Ovary (tissue), 9 donors: ENCODE results near the gene ACVR2A. TPM values are rescaled to one million over a fixed set of nuclear protein-coding genes. Genes with fewer than 3 reads are reported as not detected.

Experiments
- DNase-seq, 5 donors: peaks; one replicate each; pipeline ENCODE4 v3.0.0-alpha.2; 2019 to 2020
- H3K27ac ChIP-seq, 2 donors: fragments of 200-600 bp; one replicate each; pipeline versions ENCODE4 v1.5.1 to v1.8.0; 2019 to 2022
- H3K27me3 ChIP-seq: fragments of 200-600 bp; one replicate; pipeline ENCODE4 v1.8.0; 2022
- H3K36me3 ChIP-seq: fragments of 200-600 bp; sonication (generic); one replicate; pipeline ENCODE4 v1.5.1; 2019
- H3K4me1 ChIP-seq: one replicate; pipeline ENCODE4 v1.8.1; 2013; ENCODE audit warnings: mild to moderate bottlenecking, moderate library complexity; ENCODE audit not compliant: insufficient read depth
- H3K4me3 ChIP-seq: fragments of 200-600 bp; sonication (generic); one replicate; pipeline ENCODE4 v1.5.1; 2017
- H3K9me3 ChIP-seq, 2 donors: fragments of 200-600 bp in 1 of 2; sonication (generic) in 1 of 2; one replicate each; pipeline versions ENCODE4 v1.5.1 to v1.8.1; 2013 to 2019; ENCODE audit warnings: mild to moderate bottlenecking in 1 of 2, moderate library complexity in 1 of 2
- EP300 ChIP-seq: sonication (generic); formaldehyde crosslinking; IDR thresholded peaks from one replicate; pipeline ENCODE4 v1.6.1; 2017; ENCODE audit warnings: antibody characterized with exemption
- POLR2A ChIP-seq: fragments of 450-650 bp; IDR thresholded peaks from one replicate; pipeline ENCODE4 v1.6.1; 2017; ENCODE audit warnings: antibody characterized with exemption, mild to moderate bottlenecking, moderate library complexity
- WGBS, 3 donors: extraction: QIAGEN DNeasy Blood & Tissue Kit in 1 of 3; methylation state at CpG; one replicate each; pipeline versions ENCODE4 v1.1.5 to v1.1.7; 2013 to 2017; 5-methylcytosine and 5-hydroxymethylcytosine counted together
- intact Hi-C, 4 donors: fragments of 100-400 bp; cut with DNase I; formaldehyde crosslinking; loops; one replicate each; pipeline versions ENCODE4 v1.11.0 to v1.15.1; 2022 to 2023
- polyA plus RNA-seq, 2 donors: library from polyadenylated mRNA; stranded (reverse); fragments of 200-250 nt in 1 of 2; fragments of 350-450 nt in 1 of 2; fragmentation: Illumina TruSeq in 1 of 2; extraction: RNeasy Lipid Tissue Mini Kit (QIAGEN cat#74804) in 1 of 2; gene quantifications; one replicate each; pipeline ENCODE4 v1.2.3, GENCODE V29; 2013 to 2014
- total RNA-seq, 7 donors: library from RNA; depleted of rRNA in 2 of 7; stranded (reverse); fragments of >200 nt in 2 of 7; fragmentation: NEBNext Ultra II Directional in 3 of 7; extraction: Animal tissue kit (Norgen Biotek cat#: 25700) in 3 of 7; gene quantifications; one replicate each; pipeline versions ENCODE4 v1.1.0 to v1.2.4, GENCODE V29; 2016 to 2023
- TF ChIP-seq, protein P1 (sequence below), 3 donors: fragments of 450-650 bp in 2 of 3; fragments of 200-600 bp in 1 of 3; IDR thresholded peaks; one replicate each; pipeline versions ENCODE4 v1.5.1 to v1.8.0; 2016 to 2022; ENCODE audit warnings: antibody characterized with exemption in 3 of 3, mild to moderate bottlenecking in 1 of 3
- donor health status: DM: no; HTN: no; CAD: no; lungs with moderate emphysema.
- donor health status: DM: no; HTN: no; CAD: no.
- donor health status: Bipolar disorder and iron deficiency.
- donor health status: DM: yes; HTN: yes; CAD: no.
- donor health status: DM: no; HTN: no; CAD: no.
- donor health status: DM: yes; HTN: yes; CAD: no.

ACVR2A gene
- total and polyA plus RNA-seq, 9 donors: 4.5 to 36.9 (median 21.4) TPM

DNA sequence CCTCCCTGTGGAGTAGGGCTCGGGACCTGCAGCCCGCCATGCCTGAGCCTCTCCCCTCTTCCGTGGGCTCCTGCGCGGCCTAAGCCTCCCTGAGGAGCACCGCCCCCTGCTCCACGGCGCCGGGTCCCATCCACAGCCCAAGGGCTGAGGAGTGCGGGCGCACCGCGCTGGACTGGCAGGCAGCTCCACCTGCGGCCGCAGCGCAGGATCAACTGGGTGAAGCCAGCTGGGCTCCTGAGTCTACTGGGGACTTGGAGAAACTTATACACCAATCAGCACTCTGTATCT lies 17.8 kb upstream of the ACVR2A start:
- 91 to 95% (median 93%) methylated on average over 15 to 16 of the region's 16 CpGs for WGBS, 3 donors
- Histone ChIP-seq H3K4me1 (no peaks in the 10 kb centered on the region), H3K9me3 (no peaks in the 10 kb centered on the region), H3K27ac (no peak overlapping the region), H3K27me3 (no peaks in the 10 kb centered on the region), H3K4me3 (no peak overlapping the region), H3K36me3 (no peaks in the 10 kb centered on the region)
- DNase-seq: no peak
- TF ChIP-seq, protein P1, sequence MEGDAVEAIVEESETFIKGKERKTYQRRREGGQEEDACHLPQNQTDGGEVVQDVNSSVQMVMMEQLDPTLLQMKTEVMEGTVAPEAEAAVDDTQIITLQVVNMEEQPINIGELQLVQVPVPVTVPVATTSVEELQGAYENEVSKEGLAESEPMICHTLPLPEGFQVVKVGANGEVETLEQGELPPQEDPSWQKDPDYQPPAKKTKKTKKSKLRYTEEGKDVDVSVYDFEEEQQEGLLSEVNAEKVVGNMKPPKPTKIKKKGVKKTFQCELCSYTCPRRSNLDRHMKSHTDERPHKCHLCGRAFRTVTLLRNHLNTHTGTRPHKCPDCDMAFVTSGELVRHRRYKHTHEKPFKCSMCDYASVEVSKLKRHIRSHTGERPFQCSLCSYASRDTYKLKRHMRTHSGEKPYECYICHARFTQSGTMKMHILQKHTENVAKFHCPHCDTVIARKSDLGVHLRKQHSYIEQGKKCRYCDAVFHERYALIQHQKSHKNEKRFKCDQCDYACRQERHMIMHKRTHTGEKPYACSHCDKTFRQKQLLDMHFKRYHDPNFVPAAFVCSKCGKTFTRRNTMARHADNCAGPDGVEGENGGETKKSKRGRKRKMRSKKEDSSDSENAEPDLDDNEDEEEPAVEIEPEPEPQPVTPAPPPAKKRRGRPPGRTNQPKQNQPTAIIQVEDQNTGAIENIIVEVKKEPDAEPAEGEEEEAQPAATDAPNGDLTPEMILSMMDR (IDR thresholded peaks at IDR 0.05): no peak
- TF ChIP-seq EP300 (no peak), POLR2A (no peak)
- intact Hi-C loops: no loop called here

GRCh38 chr2:147829106-147829505 lies 15.7 kb upstream of the ACVR2A start:
- no peaks in the 10 kb centered on the region for H3K9me3 ChIP-seq
- intact Hi-C loops: no loop called here
- H3K27me3 ChIP-seq: no peaks in the 10 kb centered on the region
- H3K4me3 ChIP-seq: no peak overlapping the region
- no peak for DNase-seq
- no peaks in the 10 kb centered on the region for H3K4me1 ChIP-seq
- H3K27ac ChIP-seq: no peak overlapping the region
- H3K36me3 ChIP-seq: no peaks in the 10 kb centered on the region
- TF ChIP-seq, protein P1 (IDR thresholded peaks at IDR 0.05): no peak

DNA sequence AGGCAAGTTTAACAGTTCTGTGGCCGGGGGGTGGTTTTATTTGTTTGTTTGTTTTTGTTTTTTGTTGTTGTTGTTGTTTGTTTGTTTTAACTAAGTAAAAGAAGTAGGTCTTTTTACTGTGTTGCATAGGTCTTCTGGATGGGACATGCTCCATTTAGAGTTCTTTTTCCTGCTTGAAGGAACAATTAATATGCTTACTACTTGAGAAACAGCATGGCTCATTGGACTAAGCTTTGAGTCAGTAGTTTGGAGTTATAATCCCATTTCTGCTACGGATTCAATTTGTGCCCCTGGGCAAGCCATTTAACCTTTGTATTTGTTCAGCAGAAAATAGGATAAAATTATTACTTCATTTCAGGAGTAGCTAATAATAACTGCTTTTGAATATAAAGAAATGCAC lies 8.7 kb upstream of the ACVR2A start:
- H3K9me3 ChIP-seq: no peaks in the 10 kb centered on the region
- DNase-seq: no peak
- 72 to 79% (median 75%) methylated on average over 2 of the region's 2 CpGs for WGBS, 3 donors
- no peak overlapping the region for H3K4me3 ChIP-seq
- H3K36me3 ChIP-seq: no peaks in the 10 kb centered on the region
- no peaks in the 10 kb centered on the region for H3K27me3 ChIP-seq
- no peak for TF ChIP-seq POLR2A
- no peak for TF ChIP-seq EP300
- TF ChIP-seq, protein P1 (IDR thresholded peaks at IDR 0.05): no peak
- intact Hi-C loops: no loop called here
- H3K4me1 ChIP-seq: no peaks in the 10 kb centered on the region
- H3K27ac ChIP-seq: no peak overlapping the region

DNA sequence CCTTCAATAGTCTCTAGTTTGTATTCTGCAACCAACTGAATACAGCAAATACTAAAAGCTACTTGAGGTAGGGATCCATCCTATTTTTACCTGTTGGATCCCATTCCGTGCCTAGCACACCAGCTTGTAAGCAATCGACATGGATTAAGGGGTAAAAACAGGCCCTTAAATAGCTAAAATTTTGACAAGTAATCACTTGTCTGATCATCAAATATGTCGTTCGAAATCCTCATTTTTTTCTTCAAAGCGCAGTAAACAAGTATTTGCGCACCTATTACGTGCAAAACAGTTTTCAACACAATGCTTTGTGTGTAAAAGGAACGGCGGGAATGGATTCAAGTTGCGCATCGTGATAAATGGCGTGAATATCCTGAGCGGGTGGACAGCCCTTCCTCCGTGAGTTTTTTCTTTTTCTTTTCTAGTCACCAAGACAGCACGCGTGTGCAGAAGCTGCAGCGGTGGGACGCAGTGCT lies 1.4 kb upstream of the ACVR2A start:
- no peak for DNase-seq
- peak overlapping the region; percentile 96 to 97 for H3K27ac ChIP-seq
- H3K4me3 ChIP-seq: peak overlapping the region; percentile 55
- H3K36me3 ChIP-seq: no peaks in the 10 kb centered on the region
- no peaks in the 10 kb centered on the region for H3K27me3 ChIP-seq
- TF ChIP-seq, protein P1 (IDR thresholded peaks at IDR 0.05): no peak
- no peak for TF ChIP-seq POLR2A
- 2 to 6% (median 3%) methylated on average over 18 of the region's 18 CpGs for WGBS, 3 donors
- no peaks in the 10 kb centered on the region for H3K9me3 ChIP-seq
- intact Hi-C loops: no loop called here
- H3K4me1 ChIP-seq: peaks cover 2% of the 10 kb centered on the region
